CD4-positive, CD25-positive, alpha-beta regulatory T cell (primary cell): ENCODE results near the gene KCNA3. TPM values are rescaled to one million over a fixed set of nuclear protein-coding genes. Genes with fewer than 3 reads are reported as not detected.

Experiments used
- ATAC-seq, 2 donors: fragments of 150-1000 bp; cut with Tn5 transposase; one replicate each; pipeline ENCODE4 v1.10.0; 2021; ENCODE audit warnings: low read depth in 2 of 2, moderate number of reproducible peaks in 2 of 2, moderate library complexity in 1 of 2
- DNase-seq, 3 donors: peaks; one replicate each; pipeline versions ENCODE4 v3.0.0 to v3.0.0-alpha.2; 2012 to 2022; ENCODE audit warnings: mixed read lengths in 1 of 3
- H3K27ac ChIP-seq: one replicate; pipeline ENCODE4 v1.7.0; 2013; ENCODE audit warnings: mild to moderate bottlenecking, low read length; ENCODE audit not compliant: insufficient read depth, poor library complexity, severe bottlenecking
- H3K27me3 ChIP-seq: one replicate; pipeline ENCODE4 v1.7.0; 2013; ENCODE audit warnings: low read length; ENCODE audit not compliant: control insufficient read depth, insufficient read depth
- H3K36me3 ChIP-seq: one replicate; pipeline ENCODE4 v1.7.0; 2013; ENCODE audit warnings: mild to moderate bottlenecking, low read length, moderate library complexity; ENCODE audit not compliant: control insufficient read depth, insufficient read depth
- H3K4me1 ChIP-seq: 2 replicates; pipeline ENCODE4 v1.7.0; 2013; ENCODE audit warnings: mild to moderate bottlenecking, low read length; ENCODE audit not compliant: insufficient read depth, control insufficient read depth, poor library complexity, severe bottlenecking
- H3K4me3 ChIP-seq: one replicate; pipeline ENCODE4 v1.7.0; 2013; ENCODE audit warnings: low read depth, mild to moderate bottlenecking, low read length, moderate library complexity
- H3K9me3 ChIP-seq, 2 experiments: 1 replicate in 1 of 2; 2 replicates in 1 of 2; pipeline ENCODE4 v1.7.0; 2013; ENCODE audit warnings: low read length in 2 of 2, mild to moderate bottlenecking in 1 of 2, moderate library complexity in 1 of 2; ENCODE audit not compliant: control insufficient read depth in 2 of 2
- H3K27ac Mint-ChIP-seq, 3 donors: one replicate each; pipeline ENCODE4 v1.8.0; 2020 to 2022; ENCODE audit warnings: mild to moderate bottlenecking in 3 of 3, mixed read lengths in 3 of 3, moderate library complexity in 2 of 3
- H3K27me3 Mint-ChIP-seq: one replicate; pipeline ENCODE4 v1.8.0; 2022; ENCODE audit warnings: mild to moderate bottlenecking, mixed read lengths
- H3K36me3 Mint-ChIP-seq: one replicate; pipeline ENCODE4 v1.8.0; 2020; ENCODE audit warnings: mixed read lengths
- H3K4me1 Mint-ChIP-seq, 4 donors: one replicate each; pipeline ENCODE4 v1.8.0; 2020 to 2022; ENCODE audit warnings: mixed read lengths in 4 of 4, mild to moderate bottlenecking in 1 of 4
- H3K4me3 Mint-ChIP-seq, 4 donors: one replicate each; pipeline ENCODE4 v1.8.0; 2020 to 2022; ENCODE audit warnings: mild to moderate bottlenecking in 4 of 4, mixed read lengths in 4 of 4, moderate library complexity in 3 of 4
- H3K9me3 Mint-ChIP-seq, 7 donors: one replicate each; pipeline ENCODE4 v1.8.0; 2020 to 2022; ENCODE audit warnings: mixed read lengths in 7 of 7, mild to moderate bottlenecking in 3 of 7, moderate library complexity in 2 of 7
- polyA plus RNA-seq, 4 donors: library from polyadenylated mRNA; unstranded; fragments of 300-500 nt; fragmentation: Illumina TruSeq; gene quantifications; one replicate each; pipeline ENCODE4 v1.2.3, GENCODE V29; 2021
- total RNA-seq: library from RNA; stranded (reverse); gene quantifications from one replicate; pipeline ENCODE4 v1.2.3, GENCODE V29; 2022

The KCNA3 gene
- total and polyA plus RNA-seq, 5 donors from 2014 or later, result 61.6 to 120 (median 86.3) TPM

GRCh38 chr1:110710314-110710713 lies 35.6 kb upstream of the KCNA3 start:
- H3K36me3 ChIP-seq, result no peaks in the 10 kb centered on the region
- peaks cover 6% of the 10 kb centered on the region for H3K4me1 ChIP-seq
- H3K9me3 ChIP-seq, result no peaks in the 10 kb centered on the region
- H3K27ac ChIP-seq, result no peak overlapping the region
- H3K27ac Mint-ChIP-seq, result no peak overlapping the region
- peaks cover 17% of the 10 kb centered on the region for H3K27me3 Mint-ChIP-seq
- H3K36me3 Mint-ChIP-seq, result no peaks in the 10 kb centered on the region
- H3K27me3 ChIP-seq, result peaks cover 2% of the 10 kb centered on the region
- DNase-seq (no peak), ATAC-seq (no peak)
- H3K4me1 Mint-ChIP-seq, result peaks cover 8 to 18% (median 14%) of the 10 kb centered on the region in 4 donors
- no peaks in the 10 kb centered on the region for H3K9me3 Mint-ChIP-seq
- no peak overlapping the region for H3K4me3 Mint-ChIP-seq
- no peak overlapping the region for H3K4me3 ChIP-seq

GRCh38 chr1:110708974-110709440 lies 34.3 kb upstream of the KCNA3 start:
- Histone ChIP-seq H3K9me3 (no peaks in the 10 kb centered on the region), H3K27me3 (peaks cover 2% of the 10 kb centered on the region), H3K4me1 (peaks cover 6% of the 10 kb centered on the region), H3K4me3 (no peak overlapping the region), H3K36me3 (no peaks in the 10 kb centered on the region), H3K27ac (no peak overlapping the region)
- no peak overlapping the region for H3K27ac Mint-ChIP-seq
- peaks cover 0 to 3% (median 0%) of the 10 kb centered on the region in 7 donors for H3K9me3 Mint-ChIP-seq
- peaks cover 8 to 18% (median 14%) of the 10 kb centered on the region in 4 donors for H3K4me1 Mint-ChIP-seq
- H3K4me3 Mint-ChIP-seq, result no peak overlapping the region
- peaks cover 17% of the 10 kb centered on the region for H3K27me3 Mint-ChIP-seq
- ATAC-seq, result no peak
- no peaks in the 10 kb centered on the region for H3K36me3 Mint-ChIP-seq
- DNase-seq, result no peak

GRCh38 chr1:110707232-110707631 lies 32.5 kb upstream of the KCNA3 start:
- no peak for ATAC-seq
- no peak for DNase-seq
- no peaks in the 10 kb centered on the region for H3K9me3 ChIP-seq

GRCh38 chr1:110706621-110707020 lies 31.9 kb upstream of the KCNA3 start:
- Histone ChIP-seq H3K4me3 (no peak overlapping the region), H3K27me3 (peaks cover 2% of the 10 kb centered on the region), H3K27ac (no peak overlapping the region), H3K9me3 (no peaks in the 10 kb centered on the region), H3K4me1 (no peaks in the 10 kb centered on the region), H3K36me3 (no peaks in the 10 kb centered on the region)
- H3K9me3 Mint-ChIP-seq, result peaks cover 0 to 3% (median 0%) of the 10 kb centered on the region in 7 donors
- peaks cover 13% of the 10 kb centered on the region for H3K27me3 Mint-ChIP-seq
- H3K27ac Mint-ChIP-seq, result no peak overlapping the region
- no peaks in the 10 kb centered on the region for H3K36me3 Mint-ChIP-seq
- H3K4me3 Mint-ChIP-seq, result no peak overlapping the region
- H3K4me1 Mint-ChIP-seq, result peaks cover 4 to 6% (median 6%) of the 10 kb centered on the region in 4 donors
- DNase-seq, result no peak
- ATAC-seq, result no peak

More at GRCh38 chr1:110707232-110707631, 32.5 kb upstream of the KCNA3 start:
- Mint-ChIP-seq H3K4me1 (peaks cover 8 to 12% (median 11%) of the 10 kb centered on the region in 4 donors), H3K27ac (no peak overlapping the region), H3K4me3 (no peak overlapping the region), H3K9me3 (peaks cover 0 to 3% (median 0%) of the 10 kb centered on the region in 7 donors), H3K27me3 (peaks cover 13% of the 10 kb centered on the region), H3K36me3 (no peaks in the 10 kb centered on the region)
- H3K36me3 ChIP-seq, result no peaks in the 10 kb centered on the region
- peaks cover 2% of the 10 kb centered on the region for H3K27me3 ChIP-seq
- no peak overlapping the region for H3K27ac ChIP-seq
- no peak overlapping the region for H3K4me3 ChIP-seq
- peaks cover 4% of the 10 kb centered on the region for H3K4me1 ChIP-seq

- no peak for ATAC-seq
Measured at GRCh38 chr1:110702260-110702659, 27.5 kb upstream of the KCNA3 start.

GRCh38 chr1:110700767-110701166 lies 26.0 kb upstream of the KCNA3 start:
- no peaks in the 10 kb centered on the region for H3K36me3 ChIP-seq
- Mint-ChIP-seq H3K36me3 (no peaks in the 10 kb centered on the region), H3K4me3 (no peak overlapping the region), H3K27ac (no peak overlapping the region), H3K27me3 (peaks cover 4% of the 10 kb centered on the region), H3K9me3 (peaks cover 0 to 3% (median 0%) of the 10 kb centered on the region in 7 donors), H3K4me1 (no peaks in the 10 kb centered on the region)
- H3K27ac ChIP-seq, result no peak overlapping the region
- H3K27me3 ChIP-seq, result no peaks in the 10 kb centered on the region
- H3K9me3 ChIP-seq, result no peaks in the 10 kb centered on the region
- DNase-seq (no peak), ATAC-seq (no peak)
- no peaks in the 10 kb centered on the region for H3K4me1 ChIP-seq
- H3K4me3 ChIP-seq, result no peak overlapping the region

More at GRCh38 chr1:110702260-110702659, 27.5 kb upstream of the KCNA3 start:
- no peaks in the 10 kb centered on the region for H3K4me1 Mint-ChIP-seq
- Histone ChIP-seq H3K27me3 (peaks cover 2% of the 10 kb centered on the region), H3K36me3 (no peaks in the 10 kb centered on the region), H3K9me3 (no peaks in the 10 kb centered on the region), H3K4me3 (no peak overlapping the region), H3K27ac (no peak overlapping the region), H3K4me1 (no peaks in the 10 kb centered on the region)
- peaks cover 0 to 3% (median 0%) of the 10 kb centered on the region in 7 donors for H3K9me3 Mint-ChIP-seq
- peaks cover 11% of the 10 kb centered on the region for H3K27me3 Mint-ChIP-seq
- no peak for DNase-seq
- H3K36me3 Mint-ChIP-seq, result no peaks in the 10 kb centered on the region
- H3K4me3 Mint-ChIP-seq, result no peak overlapping the region
- H3K27ac Mint-ChIP-seq, result no peak overlapping the region

- no peak overlapping the region for H3K27ac Mint-ChIP-seq
Measured at GRCh38 chr1:110697606-110698005, 22.9 kb upstream of the KCNA3 start.

GRCh38 chr1:110696818-110697217 lies 22.1 kb upstream of the KCNA3 start:
- H3K27ac ChIP-seq, result no peak overlapping the region
- DNase-seq (no peak), ATAC-seq (no peak)
- no peaks in the 10 kb centered on the region for H3K36me3 ChIP-seq
- Mint-ChIP-seq H3K9me3 (peaks cover 0 to 4% (median 0%) of the 10 kb centered on the region in 7 donors), H3K4me3 (no peak overlapping the region), H3K36me3 (peaks cover 4% of the 10 kb centered on the region), H3K27me3 (peaks cover 22% of the 10 kb centered on the region), H3K4me1 (no peaks in the 10 kb centered on the region), H3K27ac (no peak overlapping the region)
- H3K9me3 ChIP-seq, result no peaks in the 10 kb centered on the region
- no peaks in the 10 kb centered on the region for H3K27me3 ChIP-seq
- H3K4me3 ChIP-seq, result no peak overlapping the region
- no peaks in the 10 kb centered on the region for H3K4me1 ChIP-seq

More at GRCh38 chr1:110697606-110698005, 22.9 kb upstream of the KCNA3 start:
- no peak overlapping the region for H3K4me3 Mint-ChIP-seq
- no peaks in the 10 kb centered on the region for H3K27me3 ChIP-seq
- no peaks in the 10 kb centered on the region for H3K4me1 ChIP-seq
- H3K36me3 Mint-ChIP-seq, result peaks cover 3% of the 10 kb centered on the region
- H3K9me3 Mint-ChIP-seq, result peaks cover 0 to 4% (median 0%) of the 10 kb centered on the region in 7 donors
- ATAC-seq (no peak), DNase-seq (no peak)
- no peaks in the 10 kb centered on the region for H3K36me3 ChIP-seq
- H3K27me3 Mint-ChIP-seq, result peaks cover 22% of the 10 kb centered on the region
- no peaks in the 10 kb centered on the region for H3K9me3 ChIP-seq
- H3K4me3 ChIP-seq, result no peak overlapping the region
- no peak overlapping the region for H3K27ac ChIP-seq
- no peaks in the 10 kb centered on the region for H3K4me1 Mint-ChIP-seq
